ENCODE results near the gene PXYLP1.

GRCh38 chr3:141250828-141251227 is 19.2 kb downstream of the PXYLP1 start:
- TF ChIP-seq ATF3 (IDR thresholded peaks at IDR 0.05; ENCODE audit: insufficient read depth, low read depth, low read length) (no peak), KDM4A (IDR thresholded peaks at IDR 0.05; ENCODE audit: low read depth, low read length, severe bottlenecking) (no peak), CTCF (IDR thresholded peaks at IDR 0.05; ENCODE audit: control extremely low read depth in 1 of 3, insufficient read depth in 1 of 3, low read depth in 1 of 3, low read length in 3 of 3) (no peak), TAF1 (IDR thresholded peaks at IDR 0.05; ENCODE audit: low read depth, low read length) (no peak), ZNF274 (IDR thresholded peaks at IDR 0.05; ENCODE audit: borderline replicate concordance, extremely low read depth, low read length) (no peak), JUND (IDR thresholded peaks at IDR 0.05; ENCODE audit: low read length) (no peak), BACH1 (IDR thresholded peaks at IDR 0.05; ENCODE audit: low read length) (no peak), SP1 (IDR thresholded peaks at IDR 0.05; ENCODE audit: low read depth, low read length) (no peak), POLR2A (IDR thresholded peaks at IDR 0.05; ENCODE audit: control extremely low read depth in 1 of 2, low read depth in 2 of 2, low read length in 2 of 2) (no peak), RAD21 (IDR thresholded peaks at IDR 0.05 in 1 of 2, conservative IDR thresholded peaks at IDR 0.05 in 1 of 2; ENCODE audit: low read depth in 2 of 2, low read length in 2 of 2) (no peak), MAFK (IDR thresholded peaks at IDR 0.05; ENCODE audit: low read depth, low read length) (no peak), FOSL1 (IDR thresholded peaks at IDR 0.05; ENCODE audit: insufficient read depth, low read depth, low read length) (no peak)
